ENCODE results near the gene CPT1A.
"Not testable (repeated sequence)": the region's sequence is repeated elsewhere in the genome, so short reads cannot be mapped to it uniquely, and the experiment has no call there.

CPT1A gene

DNA sequence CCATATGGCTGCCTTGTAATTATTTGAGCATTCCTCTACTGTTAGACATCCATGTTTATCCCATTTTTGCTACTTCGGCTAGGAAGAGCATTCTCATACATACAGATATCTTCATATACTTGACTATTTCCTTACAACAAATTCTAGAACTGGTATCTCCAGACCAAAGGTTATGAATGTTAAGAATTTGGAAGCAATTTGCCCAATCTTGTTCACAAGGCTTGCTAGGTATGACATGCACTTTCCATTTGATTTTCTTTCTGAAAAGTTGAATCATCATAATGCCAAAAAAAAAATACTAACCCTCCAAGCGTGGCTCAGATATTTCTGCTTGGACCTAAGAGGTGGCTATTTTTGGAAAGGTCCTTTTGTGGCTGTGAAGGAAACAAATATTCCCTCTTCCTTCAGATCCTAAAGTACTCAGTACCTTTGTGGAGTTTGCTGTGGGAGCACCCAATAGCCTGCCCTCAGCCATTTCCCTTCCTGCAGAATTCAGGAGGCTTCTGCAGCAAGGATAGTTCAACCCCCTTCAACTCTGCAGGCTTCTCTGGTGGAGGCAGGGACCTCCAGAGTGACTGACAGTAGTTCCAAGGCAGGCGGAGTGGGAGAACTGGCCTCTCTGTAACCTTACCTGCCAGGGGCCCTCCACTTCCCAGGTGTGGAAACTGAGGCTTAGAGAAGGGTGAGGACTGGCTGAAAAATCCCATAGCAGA lies 22.0 kb upstream of the CPT1A start:
- no peak overlapping the region for H3K4me3 ChIP-seq (ENCODE audit: low read length)
- TF ChIP-seq ZNF274 (IDR thresholded peaks at IDR 0.05; ENCODE audit: low read depth, low read length), result no peak

- TF ChIP-seq ZNF274 (IDR thresholded peaks at IDR 0.05; ENCODE audit: low read depth, low read length), result no peak
These were observed 20.7 kb upstream of the CPT1A start for GRCh38 chr11:68862421-68862820.

GRCh38 chr11:68859123-68859522 lies 17.4 kb upstream of the CPT1A start:
- no peak overlapping the region for H3K4me3 ChIP-seq (ENCODE audit: low read length)
- TF ChIP-seq ZNF274 (IDR thresholded peaks at IDR 0.05; ENCODE audit: low read depth, low read length), result no peak

More at GRCh38 chr11:68862421-68862820, 20.7 kb upstream of the CPT1A start:
- H3K4me3 ChIP-seq (ENCODE audit: low read length), result no peak overlapping the region

DNA sequence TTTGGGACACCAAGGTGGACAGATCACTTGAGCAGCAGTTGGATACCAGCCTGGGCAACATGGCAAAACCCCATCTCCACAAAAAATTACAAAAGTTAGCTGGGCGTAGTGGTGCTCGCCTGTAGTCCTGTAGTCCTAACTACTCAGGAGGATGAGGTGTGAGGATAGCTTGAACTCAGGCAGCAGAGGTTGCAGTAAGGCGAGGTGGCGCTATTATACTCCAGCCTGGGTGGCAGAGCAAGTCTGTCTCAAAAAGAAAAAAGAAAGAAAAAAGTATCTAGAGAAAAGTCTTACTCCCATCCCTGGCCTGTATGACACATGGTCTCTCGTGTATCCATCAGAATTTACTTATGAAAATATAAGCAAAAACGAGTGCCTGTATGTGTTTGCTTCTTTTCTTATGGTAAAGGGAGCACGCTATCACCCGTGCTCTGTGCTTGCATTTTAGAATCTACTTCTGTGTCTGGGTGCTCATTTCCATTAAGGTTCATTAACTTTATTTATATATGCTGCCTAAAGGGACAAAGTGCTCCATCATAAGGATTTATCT lies 15.4 kb upstream of the CPT1A start:
- H3K4me3 ChIP-seq (ENCODE audit: low read length), result no peak overlapping the region
- no peak for TF ChIP-seq ZNF274 (IDR thresholded peaks at IDR 0.05; ENCODE audit: low read depth, low read length)

- not testable (repeated sequence) for H3K4me3 ChIP-seq (ENCODE audit: low read length)
These were observed 14.8 kb upstream of the CPT1A start for GRCh38 chr11:68856425-68857030.

- peak overlapping the region; percentile 27; the same call in 1 of the 2 replicates for H3K4me3 ChIP-seq (ENCODE audit: low read length)
- TF ChIP-seq ZNF274 (IDR thresholded peaks at IDR 0.05; ENCODE audit: low read depth, low read length), result no peak
These were observed 13.7 kb upstream of the CPT1A start for GRCh38 chr11:68855205-68855981.

DNA sequence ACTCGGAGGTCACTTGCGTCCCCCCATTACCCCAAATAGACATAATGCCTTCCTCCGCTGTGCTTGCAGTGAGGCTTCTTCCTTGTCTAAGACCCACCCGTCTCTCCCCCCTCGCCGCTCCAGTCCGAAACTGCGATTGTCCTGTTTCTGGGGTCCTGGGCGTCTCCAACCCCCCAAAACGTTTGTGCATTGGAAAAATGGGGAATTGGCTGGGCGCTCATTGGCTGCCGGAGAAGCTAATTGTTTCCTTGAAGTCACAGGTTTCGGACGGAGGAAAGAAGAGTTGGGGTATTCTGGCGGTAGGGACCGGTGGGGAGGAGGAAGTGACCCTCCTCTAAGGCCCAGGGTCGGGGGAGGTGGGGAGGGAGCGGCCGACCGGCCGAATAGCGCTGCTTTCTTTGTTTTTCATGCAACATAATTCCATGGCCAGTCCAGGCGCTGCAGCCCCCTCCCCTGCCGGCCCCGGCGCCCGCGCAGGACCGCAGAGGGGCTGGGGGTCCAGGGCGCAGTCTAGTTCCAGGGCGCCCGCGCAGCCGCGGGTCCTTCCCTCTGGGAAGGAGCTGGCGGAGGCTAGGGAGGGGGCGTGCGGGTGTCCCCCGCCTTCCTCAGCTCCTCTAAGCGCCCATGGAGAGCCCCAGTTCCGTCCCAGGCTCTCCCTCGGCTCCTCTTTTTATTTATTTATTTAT lies 12.7 kb upstream of the CPT1A start:
- H3K4me3 ChIP-seq (ENCODE audit: low read length), result no peak overlapping the region
- no peak for TF ChIP-seq ZNF274 (IDR thresholded peaks at IDR 0.05; ENCODE audit: low read depth, low read length)

- no peak overlapping the region for H3K4me3 ChIP-seq (ENCODE audit: low read length)
- no peak for TF ChIP-seq ZNF274 (IDR thresholded peaks at IDR 0.05; ENCODE audit: low read depth, low read length)
These were observed 10.9 kb upstream of the CPT1A start for GRCh38 chr11:68852628-68853027.

- no peak overlapping the region for H3K4me3 ChIP-seq (ENCODE audit: low read length)
- no peak for TF ChIP-seq ZNF274 (IDR thresholded peaks at IDR 0.05; ENCODE audit: low read depth, low read length)
These were observed 6.7 kb upstream of the CPT1A start for GRCh38 chr11:68848429-68848828.

DNA sequence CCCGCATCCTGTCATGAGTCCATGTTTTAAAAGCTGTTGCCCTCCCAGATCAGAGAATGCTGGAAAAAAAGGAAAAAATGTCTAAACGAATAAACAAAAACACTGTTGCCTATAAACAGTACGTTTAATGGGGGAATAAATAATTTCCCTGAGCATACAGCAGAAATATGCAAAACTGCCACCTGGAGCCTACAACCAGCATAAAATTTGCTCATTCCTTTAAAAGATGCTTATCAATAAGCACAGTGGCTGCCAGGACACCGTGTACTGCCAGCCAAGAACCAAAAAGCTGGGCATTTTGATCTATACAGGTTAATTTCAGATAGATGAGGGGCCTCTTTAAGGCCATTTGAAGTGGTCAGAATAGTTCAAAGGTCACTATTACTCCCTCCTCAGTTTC lies 5.7 kb upstream of the CPT1A start:
- no peak overlapping the region for H3K4me3 ChIP-seq (ENCODE audit: low read length)
- no peak for TF ChIP-seq ZNF274 (IDR thresholded peaks at IDR 0.05; ENCODE audit: low read depth, low read length)

DNA sequence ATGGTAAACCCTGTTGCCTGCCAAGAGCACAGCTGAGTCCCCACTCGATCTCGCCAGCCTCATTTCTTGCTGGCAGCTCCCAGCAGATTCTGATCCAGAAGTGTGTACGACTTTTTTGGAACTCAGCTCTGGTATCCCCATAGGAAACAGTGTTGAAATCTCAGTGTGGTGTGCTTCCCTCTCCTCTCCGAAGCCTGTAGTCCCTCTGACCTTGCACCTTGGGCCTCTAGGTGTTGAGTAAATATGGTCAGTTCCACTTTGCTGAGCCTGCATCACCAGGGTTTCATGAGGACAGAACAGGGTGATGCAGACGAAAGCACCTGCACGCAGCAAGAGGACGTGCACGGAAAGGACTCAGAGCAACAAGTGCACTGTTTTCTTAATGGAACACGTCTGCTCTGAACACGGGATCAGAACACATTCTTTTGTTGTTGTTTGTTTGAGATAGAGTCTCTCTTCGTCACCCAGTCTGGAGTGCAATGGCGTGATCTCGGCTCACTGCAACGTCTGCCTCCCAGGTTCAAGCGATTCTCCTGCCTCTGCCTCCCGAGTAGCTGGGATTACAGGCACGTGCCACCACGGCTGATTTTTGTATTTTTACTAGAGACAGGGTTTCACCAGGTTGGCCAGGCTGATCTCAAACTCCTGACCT lies 3.8 kb upstream of the CPT1A start:
- no peak for TF ChIP-seq ZNF274 (IDR thresholded peaks at IDR 0.05; ENCODE audit: low read depth, low read length)
- no peak overlapping the region for H3K4me3 ChIP-seq (ENCODE audit: low read length)

DNA sequence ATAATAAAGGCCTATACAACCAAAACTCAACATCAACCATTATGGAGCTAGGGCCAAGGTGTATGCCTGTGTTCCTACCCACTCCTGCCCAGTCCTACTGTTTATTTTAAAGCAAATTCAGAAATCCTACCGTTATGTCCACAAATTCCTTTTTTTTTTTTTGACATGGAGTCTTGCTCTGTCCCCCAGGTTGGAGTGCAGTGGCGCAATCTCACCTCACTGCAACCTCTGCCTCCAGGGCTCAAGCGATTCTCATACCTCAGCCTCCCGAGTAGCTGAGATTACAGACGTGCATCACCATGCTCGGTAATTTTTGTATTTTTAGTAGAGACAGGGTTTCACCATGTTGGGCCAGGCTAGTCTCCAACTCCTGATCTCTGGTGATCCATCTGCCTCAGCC lies 3.1 kb upstream of the CPT1A start:
- H3K4me3 ChIP-seq (ENCODE audit: low read length), result no peak overlapping the region
- TF ChIP-seq ZNF274 (IDR thresholded peaks at IDR 0.05; ENCODE audit: low read depth, low read length), result no peak

- TF ChIP-seq ZNF274 (IDR thresholded peaks at IDR 0.05; ENCODE audit: low read depth, low read length), result no peak
- no peak overlapping the region; the same call in 1 of the 2 replicates for H3K4me3 ChIP-seq (ENCODE audit: low read length)
These were observed 2.7 kb upstream of the CPT1A start for GRCh38 chr11:68844376-68844775.
